Renal cortical epithelial cell (primary cell): ENCODE results near the gene MYD88. TPM values are rescaled to one million over a fixed set of nuclear protein-coding genes. Genes with fewer than 3 reads are reported as not detected.

Source experiments
- DNase-seq: peaks from one replicate; pipeline ENCODE4 v3.0.0-alpha.2; 2011; ENCODE audit warnings: low read depth
- total RNA-seq: library from RNA; depleted of rRNA; stranded (reverse); fragments of >200 nt; gene quantifications from 2 replicates; pipeline ENCODE4 v1.2.3, GENCODE V29; 2014

MYD88 gene
- 22.7 and 28.7 TPM in 2 replicates for total RNA-seq

- no peak for DNase-seq
Observed at GRCh38 chr3:38138349-38139190, at the start of gene MYD88. Gene MYD88, plus strand, starts transcription at chr3:38138661. Its CDS starts 40 bp downstream, at chr3:38138701.

DNA sequence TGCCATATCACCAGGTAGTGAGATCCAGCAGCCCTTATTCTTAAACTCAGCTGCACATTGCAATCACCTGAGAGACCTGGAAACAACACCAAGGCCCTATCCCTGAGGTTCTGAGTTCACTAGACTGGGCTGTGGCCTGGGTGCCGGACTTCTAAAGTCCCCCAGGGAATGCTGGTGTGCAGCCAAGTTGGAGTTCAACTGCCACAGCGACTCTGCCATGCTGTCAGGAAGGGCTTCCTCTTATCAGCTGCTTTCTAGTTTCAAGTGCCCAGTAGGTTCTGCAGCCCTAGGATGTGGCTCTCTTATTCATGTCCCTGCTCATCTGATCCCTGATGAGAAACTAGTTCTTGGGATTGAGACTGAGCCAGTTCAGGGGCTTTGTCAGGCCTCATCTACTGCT, 49.3 kb upstream of the MYD88 start:
- no peak for DNase-seq

- no peak for DNase-seq
Observed at GRCh38 chr3:38090453-38090852, 48.0 kb upstream of the MYD88 start.

- DNase-seq, result no peak
Observed at GRCh38 chr3:38094999-38095398, 43.5 kb upstream of the MYD88 start.

GRCh38 chr3:38095669-38096483, 42.6 kb upstream of the MYD88 start:
- DNase-seq, result no peak

DNA sequence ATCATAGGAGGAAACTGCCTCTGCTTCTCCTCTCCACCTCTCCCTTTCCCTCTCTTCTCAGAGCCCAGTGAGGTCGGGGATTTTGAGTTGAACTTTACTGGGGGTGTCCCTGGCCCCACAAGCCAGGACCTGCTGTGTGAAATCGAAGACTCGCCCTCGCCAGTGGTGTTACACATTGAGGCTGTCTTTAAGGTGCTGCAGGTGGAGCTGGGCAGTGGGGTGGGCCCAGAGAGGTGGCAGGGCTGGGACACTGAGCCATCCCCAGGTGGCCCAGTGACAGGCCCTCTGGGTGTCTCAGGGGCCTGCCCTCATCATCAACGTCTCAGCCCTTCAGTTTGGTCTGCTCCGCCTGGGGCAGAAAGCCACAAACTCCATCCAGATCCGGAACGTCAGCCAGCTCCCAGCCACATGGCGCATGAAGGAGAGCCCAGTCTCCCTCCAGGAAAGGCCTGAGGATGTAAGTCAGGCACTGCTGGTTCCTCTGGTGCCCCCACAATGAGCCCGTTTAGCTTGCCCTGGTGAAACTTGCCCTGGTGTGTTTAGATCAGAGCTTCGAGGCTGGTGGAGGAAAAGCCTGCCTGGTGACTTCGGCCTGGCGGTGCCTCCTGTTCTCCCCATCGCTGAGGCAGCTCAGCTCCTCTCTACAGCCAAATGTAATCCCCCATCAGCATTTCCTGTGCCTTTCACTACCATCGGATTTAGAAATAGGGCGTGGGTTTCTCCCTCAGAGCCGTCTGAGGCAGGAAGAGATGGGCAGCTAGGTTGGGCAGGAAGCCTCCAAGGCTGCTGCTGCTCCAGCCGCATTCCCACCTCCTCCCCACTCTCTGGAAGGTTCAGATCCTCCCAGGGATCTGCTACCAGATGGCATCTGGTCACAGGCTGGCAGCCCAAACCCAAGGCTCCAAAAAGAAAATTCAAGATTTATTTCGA, 40.8 kb upstream of the MYD88 start:
- DNase-seq, result no peak

DNA sequence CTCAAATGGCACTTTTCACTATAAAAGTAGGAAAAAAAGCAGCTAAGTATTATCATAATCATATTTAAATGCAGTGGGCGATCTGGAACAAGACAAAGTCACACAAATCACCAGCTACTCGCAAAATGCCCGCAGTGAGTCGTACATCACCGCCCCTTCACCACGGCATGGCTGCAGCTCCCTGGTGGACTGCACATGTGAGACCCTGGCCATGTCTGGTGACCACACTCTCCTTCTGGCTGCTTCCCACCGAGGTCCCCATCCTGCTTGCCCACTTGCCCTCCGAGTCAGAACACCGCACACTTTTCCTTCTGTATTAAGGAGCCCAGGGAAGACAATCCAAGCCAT, 40.1 kb upstream of the MYD88 start:
- DNase-seq, result no peak

DNA sequence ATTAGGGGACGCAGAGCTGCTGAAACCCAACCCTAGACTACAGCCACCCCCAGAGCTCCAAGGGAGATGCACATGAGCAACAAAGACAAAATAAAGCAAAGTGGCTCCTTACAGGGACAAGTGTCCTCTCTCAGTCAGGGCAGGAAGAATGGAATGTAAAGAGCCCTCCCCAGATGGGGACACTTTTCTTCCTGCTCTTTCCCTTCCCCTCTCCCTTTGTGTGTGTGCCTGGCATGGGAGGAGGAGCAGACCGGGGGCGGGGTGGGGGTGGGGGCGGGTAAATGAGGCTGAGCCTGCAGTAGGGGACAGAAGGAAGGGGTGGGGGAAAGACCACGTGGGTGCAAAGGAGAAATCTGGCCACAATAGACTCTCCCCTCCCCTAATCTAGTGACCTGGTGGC, 38.9 kb upstream of the MYD88 start:
- DNase-seq, result no peak

GRCh38 chr3:38100498-38100897, 38.0 kb upstream of the MYD88 start:
- no peak for DNase-seq

DNA sequence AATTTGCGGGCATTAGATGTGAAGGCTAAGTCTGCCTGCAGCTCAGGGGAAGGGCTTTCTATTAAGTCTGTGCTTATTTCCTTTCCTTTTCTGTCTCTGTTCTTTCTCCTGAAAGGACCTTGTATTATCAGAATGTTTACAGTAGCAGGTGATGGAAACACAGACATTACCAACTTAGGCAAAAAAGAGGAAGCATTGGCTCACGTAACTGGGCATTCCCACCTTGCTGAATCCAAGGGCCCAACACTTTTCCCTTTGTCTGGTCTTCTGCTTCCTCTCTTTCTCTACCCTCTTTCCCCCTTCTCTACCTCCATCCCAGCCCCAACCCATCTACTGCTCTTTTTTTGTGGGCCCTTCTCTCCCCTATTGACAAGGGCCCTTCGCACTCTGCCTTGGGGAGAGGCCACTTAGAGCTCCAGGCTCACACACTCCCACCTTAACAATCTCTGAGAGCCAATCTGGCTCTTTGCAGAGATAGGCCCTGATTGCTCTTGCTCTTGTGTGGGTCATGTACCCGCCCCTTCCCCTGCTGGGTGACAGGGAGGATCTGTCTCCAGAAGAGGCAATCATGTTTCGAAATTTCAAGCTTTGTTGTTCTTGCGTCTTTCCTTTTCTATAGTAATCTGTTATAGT, 36.5 kb upstream of the MYD88 start:
- DNase-seq, result no peak

DNA sequence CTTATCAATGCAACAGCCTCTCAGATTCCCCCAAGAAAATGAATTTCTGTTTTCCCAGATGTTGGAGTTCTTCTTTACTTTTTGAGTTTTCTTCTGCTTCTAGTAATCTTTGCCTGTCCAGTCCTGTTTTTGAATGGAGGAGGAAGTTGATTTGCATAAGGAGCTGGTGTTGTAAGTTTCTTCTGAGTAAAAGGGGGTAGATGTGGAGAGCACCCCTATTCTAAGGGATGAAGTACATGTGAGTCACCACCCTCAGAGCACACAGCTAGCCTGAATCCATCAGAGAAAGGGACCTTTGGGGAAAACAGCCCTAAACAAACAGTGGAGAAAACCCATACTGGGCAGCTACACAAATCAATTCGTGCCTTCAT, 36.0 kb upstream of the MYD88 start:
- no peak for DNase-seq

GRCh38 chr3:38105525-38105924, 32.9 kb upstream of the MYD88 start:
- DNase-seq, result no peak

DNA sequence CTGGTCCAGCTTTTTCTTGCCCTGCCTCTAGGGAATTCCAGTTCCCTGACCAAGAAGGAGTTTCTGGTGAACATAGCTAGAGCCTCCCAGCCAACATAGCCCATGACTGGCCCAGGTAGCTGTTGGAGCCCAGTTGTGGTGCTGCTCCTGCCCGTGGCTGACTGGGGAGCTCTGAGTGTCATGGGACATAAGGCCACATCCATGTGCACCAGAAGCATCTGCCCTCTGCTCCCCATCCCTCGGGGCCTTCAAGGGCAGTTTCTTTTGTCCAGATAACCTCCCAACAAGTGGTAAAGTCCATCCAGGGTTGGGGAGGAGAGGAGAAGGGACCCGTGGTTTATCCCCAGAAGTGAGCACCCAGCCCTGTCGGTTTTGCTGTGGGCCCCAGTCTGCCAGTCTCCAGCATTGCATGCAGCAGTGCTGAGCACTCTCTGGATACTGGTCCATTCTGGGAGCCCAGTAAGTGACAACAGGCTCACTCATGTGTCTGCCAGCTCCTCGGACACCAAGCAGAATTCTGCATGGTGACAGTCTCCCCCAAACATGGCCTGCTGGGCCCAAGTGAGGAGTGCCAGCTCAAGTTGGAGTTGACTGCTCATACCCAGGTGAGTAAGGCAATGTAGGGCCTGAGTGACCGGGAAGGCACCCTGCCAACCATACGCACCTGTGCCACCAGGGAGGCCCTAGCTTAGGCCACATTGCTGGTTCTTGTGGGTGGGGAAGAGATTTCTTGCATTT, 30.4 kb upstream of the MYD88 start:
- no peak for DNase-seq

DNA sequence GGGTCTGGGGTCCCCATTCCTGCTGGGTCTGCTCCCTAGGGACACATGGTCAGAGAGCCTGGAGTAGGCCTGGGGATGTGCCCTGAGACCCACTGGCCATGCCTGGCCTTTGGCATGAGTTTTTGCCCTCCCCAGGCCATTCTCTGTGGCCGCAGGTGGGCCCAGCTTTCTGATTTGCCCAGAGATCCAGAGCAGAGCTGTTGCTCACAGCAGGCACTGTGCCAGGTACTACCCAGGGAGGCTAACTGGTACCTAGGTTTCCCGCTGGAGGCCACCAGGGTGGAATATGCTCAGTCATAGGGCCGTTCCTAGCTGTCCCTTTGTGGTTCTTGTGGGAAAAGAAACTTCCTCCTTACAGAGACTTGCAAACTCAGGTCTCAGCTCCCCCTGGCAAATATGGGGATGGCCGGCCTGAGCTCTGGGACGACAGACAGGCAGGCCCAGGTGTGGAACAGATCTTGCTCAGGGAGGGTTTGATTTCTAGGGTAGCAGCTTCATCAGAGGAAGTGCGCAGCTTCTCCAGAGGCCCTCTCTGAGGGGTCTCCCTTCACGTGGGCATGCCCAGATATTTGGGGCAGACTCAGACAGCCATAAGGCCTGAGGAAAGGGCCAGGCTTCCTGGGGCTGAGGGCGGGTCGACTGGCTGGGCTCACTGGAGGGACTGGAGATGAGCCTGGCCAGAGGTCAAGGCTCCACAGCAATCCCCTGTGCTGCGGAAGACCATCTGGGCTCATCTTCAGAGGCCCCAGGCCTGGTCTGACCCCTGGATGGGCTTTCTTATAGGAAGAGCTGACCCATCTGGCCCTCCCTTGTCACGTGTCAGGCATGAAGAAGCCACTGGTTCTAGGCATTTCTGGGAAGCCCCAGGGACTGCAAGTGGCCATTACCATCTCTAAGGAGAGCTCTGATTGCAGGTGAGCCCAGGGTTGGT, 29.5 kb upstream of the MYD88 start:
- DNase-seq, result no peak

DNA sequence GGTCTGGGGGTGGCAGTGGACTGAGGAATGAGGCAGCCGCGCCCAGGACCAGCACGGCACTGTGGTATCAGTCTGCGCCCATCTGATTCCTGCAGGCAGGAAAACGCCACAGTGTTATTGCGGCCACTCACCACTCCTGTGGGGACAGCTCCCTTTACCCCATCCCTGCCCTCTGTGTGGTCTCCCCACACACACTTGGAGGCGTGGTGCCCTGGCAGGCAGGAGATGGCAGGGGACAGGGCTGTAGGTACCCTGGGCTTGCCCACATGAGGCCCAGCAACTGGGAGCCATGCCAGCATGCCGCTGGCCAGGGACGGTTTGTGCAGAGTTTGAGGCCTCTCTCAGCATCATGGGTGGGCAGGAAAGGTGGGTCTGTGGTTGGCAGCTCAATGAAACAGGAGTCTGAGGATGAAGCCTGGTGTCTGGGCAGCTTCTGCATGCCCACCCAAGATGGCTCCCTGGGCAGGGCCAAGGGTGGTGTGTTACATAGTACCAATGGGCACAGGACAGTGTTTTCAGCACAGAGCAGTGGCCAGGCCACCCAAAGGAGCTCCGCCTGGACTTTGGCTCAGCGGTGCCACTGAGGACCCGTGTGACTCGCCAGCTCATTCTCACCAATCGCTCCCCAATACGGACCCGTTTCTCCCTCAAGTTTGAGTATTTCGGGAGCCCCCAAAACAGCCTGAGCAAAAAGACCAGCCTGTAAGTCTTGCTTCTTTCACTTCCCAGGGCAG, 28.7 kb upstream of the MYD88 start:
- no peak for DNase-seq

DNA sequence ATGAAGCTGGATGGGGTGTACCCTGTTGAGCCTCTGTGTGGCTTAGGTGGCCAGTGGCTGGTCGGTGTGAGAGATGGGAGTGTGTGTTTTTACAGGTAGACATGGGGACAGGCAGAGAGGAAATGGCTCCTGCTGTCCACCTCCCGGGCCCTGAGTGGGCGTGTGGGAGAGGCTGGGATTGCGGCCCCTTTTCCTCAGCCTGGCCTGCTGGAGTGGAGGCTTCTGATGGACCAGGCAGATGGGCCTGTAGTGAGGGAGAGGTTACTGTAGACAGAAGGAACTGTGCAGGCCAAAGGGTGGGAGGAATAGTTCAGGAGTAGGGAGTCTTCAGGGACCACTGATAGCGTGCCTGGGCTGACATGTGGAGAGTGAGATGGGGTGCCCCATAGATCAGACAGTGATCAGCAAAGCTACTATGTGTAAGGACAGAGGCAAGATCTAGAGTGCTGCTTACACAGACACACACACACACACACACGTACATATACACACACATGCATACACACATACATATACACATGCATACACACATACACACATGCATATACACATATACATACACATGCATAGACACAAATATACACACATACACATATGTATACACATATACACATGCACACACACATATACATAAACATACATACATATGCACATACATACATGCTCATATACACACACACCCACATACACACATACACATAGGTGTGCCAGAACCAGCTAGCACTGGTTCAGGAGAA, 28.0 kb upstream of the MYD88 start:
- DNase-seq, result no peak

- no peak for DNase-seq
Observed at GRCh38 chr3:38111201-38111600, 27.3 kb upstream of the MYD88 start.

DNA sequence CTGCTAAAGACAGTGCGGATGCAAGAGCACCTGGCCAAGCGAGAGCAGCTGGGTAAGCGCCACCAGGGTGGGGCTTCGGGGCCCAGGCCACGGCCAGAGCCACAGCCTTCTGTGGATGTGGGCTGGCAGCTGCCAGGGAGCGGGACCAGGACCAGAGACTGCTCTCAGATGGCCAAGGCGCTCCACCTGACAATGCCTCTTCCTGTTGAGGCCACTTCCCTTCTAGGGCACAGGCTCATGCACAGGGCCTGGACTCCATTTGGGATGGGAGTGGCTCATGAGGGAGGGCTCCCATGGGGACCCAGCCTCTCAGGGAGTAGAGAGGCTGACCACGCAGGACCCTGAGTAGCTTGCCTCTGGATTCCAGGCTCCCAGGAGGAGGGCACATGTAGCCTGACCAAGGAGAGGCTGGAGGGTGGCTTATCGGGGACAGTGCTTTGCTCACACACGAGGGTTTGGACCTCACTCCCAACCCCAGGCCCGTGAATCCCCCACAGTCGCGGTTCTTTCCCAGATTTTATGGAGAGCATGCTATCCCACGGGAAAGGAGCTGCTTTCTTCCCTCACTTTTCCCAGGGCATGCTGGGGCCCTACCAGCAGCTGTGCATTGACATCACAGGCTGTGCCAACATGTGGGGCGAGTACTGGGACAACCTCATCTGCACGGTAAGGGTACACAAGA, 26.6 kb upstream of the MYD88 start:
- no peak for DNase-seq
